ENCODE results near the gene BCAT1. TPM values are rescaled to one million over a fixed set of nuclear protein-coding genes. Genes with fewer than 3 reads are reported as not detected.
"Not testable (repeated sequence)": the region's sequence is repeated elsewhere in the genome, so short reads cannot be mapped to it uniquely, and the experiment has no call there.

The BCAT1 gene
- polyA plus RNA-seq, 3 donors from 2014 or later: 0.10 to 0.20 TPM; not detected in 1

- no peaks in the 10 kb centered on the region for H3K9me3 Mint-ChIP-seq
- H3K4me3 Mint-ChIP-seq: no peak overlapping the region
- H3K36me3 Mint-ChIP-seq: no peaks in the 10 kb centered on the region
- no peak overlapping the region for H3K27ac Mint-ChIP-seq
- peaks cover 2 to 4% (median 2%) of the 10 kb centered on the region in 3 donors for H3K27me3 Mint-ChIP-seq (ENCODE audit: low read depth in 3 of 3)
- no peak for DNase-seq
- H3K4me1 Mint-ChIP-seq: no peaks in the 10 kb centered on the region
Measured at GRCh38 chr12:24894879-24895278, 54.0 kb downstream of the BCAT1 start.

- Mint-ChIP-seq H3K36me3 (no peaks in the 10 kb centered on the region), H3K27ac (no peak overlapping the region), H3K9me3 (no peaks in the 10 kb centered on the region), H3K4me3 (no peak overlapping the region), H3K27me3 (ENCODE audit: low read depth in 3 of 3) (peaks cover 2 to 4% (median 2%) of the 10 kb centered on the region in 3 donors), H3K4me1 (no peaks in the 10 kb centered on the region)
- DNase-seq: no peak
Measured at GRCh38 chr12:24890048-24890803, 58.7 kb downstream of the BCAT1 start.

GRCh38 chr12:24889411-24889810, 59.5 kb downstream of the BCAT1 start:
- Mint-ChIP-seq H3K4me3 (no peak overlapping the region), H3K36me3 (no peaks in the 10 kb centered on the region), H3K9me3 (no peaks in the 10 kb centered on the region), H3K4me1 (no peaks in the 10 kb centered on the region), H3K27me3 (ENCODE audit: low read depth in 3 of 3) (peaks cover 2% of the 10 kb centered on the region in 3 donors), H3K27ac (no peak overlapping the region)
- DNase-seq: no peak

GRCh38 chr12:24888813-24889212, 60.1 kb downstream of the BCAT1 start:
- no peak for DNase-seq
- Mint-ChIP-seq H3K27ac (no peak overlapping the region), H3K4me3 (no peak overlapping the region), H3K36me3 (no peaks in the 10 kb centered on the region), H3K27me3 (ENCODE audit: low read depth in 3 of 3) (peaks cover 0 to 4% (median 2%) of the 10 kb centered on the region in 3 donors), H3K4me1 (no peaks in the 10 kb centered on the region), H3K9me3 (no peaks in the 10 kb centered on the region)

GRCh38 chr12:24884911-24885310, 64.0 kb downstream of the BCAT1 start:
- Mint-ChIP-seq H3K36me3 (no peaks in the 10 kb centered on the region), H3K9me3 (no peaks in the 10 kb centered on the region), H3K27me3 (ENCODE audit: low read depth in 3 of 3) (peaks cover 0 to 4% (median 0%) of the 10 kb centered on the region in 3 donors), H3K27ac (no peak overlapping the region), H3K4me1 (no peaks in the 10 kb centered on the region), H3K4me3 (no peak overlapping the region)
- no peak for DNase-seq

GRCh38 chr12:24881724-24882371, 67.1 kb downstream of the BCAT1 start:
- no peak for DNase-seq
- Mint-ChIP-seq H3K4me1 (no peaks in the 10 kb centered on the region), H3K4me3 (no peak overlapping the region), H3K9me3 (no peaks in the 10 kb centered on the region), H3K27me3 (ENCODE audit: low read depth in 3 of 3) (peaks cover 0 to 2% (median 0%) of the 10 kb centered on the region in 3 donors), H3K27ac (no peak overlapping the region), H3K36me3 (no peaks in the 10 kb centered on the region)

GRCh38 chr12:24881227-24881626, 67.7 kb downstream of the BCAT1 start:
- no peaks in the 10 kb centered on the region for H3K4me1 Mint-ChIP-seq
- no peak for DNase-seq
- peaks cover 0 to 2% (median 0%) of the 10 kb centered on the region in 3 donors for H3K27me3 Mint-ChIP-seq (ENCODE audit: low read depth in 3 of 3)
- no peaks in the 10 kb centered on the region for H3K9me3 Mint-ChIP-seq
- H3K4me3 Mint-ChIP-seq: no peak overlapping the region
- no peak overlapping the region for H3K27ac Mint-ChIP-seq
- no peaks in the 10 kb centered on the region for H3K36me3 Mint-ChIP-seq

- H3K27ac Mint-ChIP-seq: no peak overlapping the region
- no peaks in the 10 kb centered on the region for H3K4me1 Mint-ChIP-seq
- no peak overlapping the region for H3K4me3 Mint-ChIP-seq
- no peak for DNase-seq
- no peaks in the 10 kb centered on the region for H3K9me3 Mint-ChIP-seq
- peaks cover 0 to 2% (median 0%) of the 10 kb centered on the region in 3 donors for H3K27me3 Mint-ChIP-seq (ENCODE audit: low read depth in 3 of 3)
- no peaks in the 10 kb centered on the region for H3K36me3 Mint-ChIP-seq
Measured at GRCh38 chr12:24880732-24881131, 68.2 kb downstream of the BCAT1 start.

GRCh38 chr12:24879644-24880043, 69.3 kb downstream of the BCAT1 start:
- Mint-ChIP-seq H3K9me3 (no peaks in the 10 kb centered on the region), H3K27me3 (ENCODE audit: low read depth in 3 of 3) (peaks cover 0 to 2% (median 0%) of the 10 kb centered on the region in 3 donors), H3K4me1 (no peaks in the 10 kb centered on the region), H3K27ac (no peak overlapping the region), H3K36me3 (no peaks in the 10 kb centered on the region), H3K4me3 (no peak overlapping the region)
- DNase-seq: no peak

- Mint-ChIP-seq H3K27me3 (ENCODE audit: low read depth in 3 of 3) (peaks cover 0 to 4% (median 0%) of the 10 kb centered on the region in 3 donors), H3K36me3 (no peaks in the 10 kb centered on the region), H3K4me3 (no peak overlapping the region), H3K9me3 (no peaks in the 10 kb centered on the region), H3K27ac (no peak overlapping the region), H3K4me1 (no peaks in the 10 kb centered on the region)
- DNase-seq: no peak
Measured at GRCh38 chr12:24875014-24875413, 73.9 kb downstream of the BCAT1 start.

- H3K9me3 Mint-ChIP-seq: no peaks in the 10 kb centered on the region
- H3K4me1 Mint-ChIP-seq: no peaks in the 10 kb centered on the region
- no peaks in the 10 kb centered on the region for H3K36me3 Mint-ChIP-seq
- H3K4me3 Mint-ChIP-seq: no peak overlapping the region
- no peak overlapping the region for H3K27ac Mint-ChIP-seq
- H3K27me3 Mint-ChIP-seq (ENCODE audit: low read depth in 3 of 3): peaks cover 0 to 4% (median 0%) of the 10 kb centered on the region in 3 donors
- no peak for DNase-seq
Measured at GRCh38 chr12:24872211-24872610, 76.7 kb downstream of the BCAT1 start.

GRCh38 chr12:24866139-24866538, 82.8 kb downstream of the BCAT1 start:
- not testable (repeated sequence) for DNase-seq; H3K4me3 Mint-ChIP-seq; H3K27ac Mint-ChIP-seq; H3K9me3 Mint-ChIP-seq; H3K27me3 Mint-ChIP-seq (ENCODE audit: low read depth in 3 of 3); H3K36me3 Mint-ChIP-seq
- H3K4me1 Mint-ChIP-seq: peaks cover 3 to 22% of the 10 kb centered on the region in 2 donors

GRCh38 chr12:24864796-24865125, 84.1 kb downstream of the BCAT1 start:
- DNase-seq: no peak
- Mint-ChIP-seq H3K4me3 (no peak overlapping the region), H3K9me3 (no peaks in the 10 kb centered on the region), H3K27ac (no peak overlapping the region), H3K27me3 (ENCODE audit: low read depth in 3 of 3) (no peaks in the 10 kb centered on the region), H3K4me1 (peaks cover 3 to 22% of the 10 kb centered on the region in 2 donors), H3K36me3 (no peaks in the 10 kb centered on the region)

- H3K4me3 Mint-ChIP-seq: no peak overlapping the region
- peaks cover 3 to 22% of the 10 kb centered on the region in 2 donors for H3K4me1 Mint-ChIP-seq
- no peak overlapping the region for H3K27ac Mint-ChIP-seq
- H3K9me3 Mint-ChIP-seq: no peaks in the 10 kb centered on the region
- no peaks in the 10 kb centered on the region for H3K27me3 Mint-ChIP-seq (ENCODE audit: low read depth in 3 of 3)
- H3K36me3 Mint-ChIP-seq: no peaks in the 10 kb centered on the region
- DNase-seq: no peak
Measured at GRCh38 chr12:24861766-24862540, 86.9 kb downstream of the BCAT1 start.

Data from immature natural killer cell (primary cell).